Calu3 (cell line): ENCODE data around the gene PPM1H. TPM values are rescaled to one million over a fixed set of nuclear protein-coding genes. Genes with fewer than 3 reads are reported as not detected.

Experiments used
- BruUV-seq: library from RNA; stranded (reverse); fragments of 400-500 nt; replicated peaks from 2 replicates; lab custom pipeline; 2021; lab: Mats Ljungman, UMichigan
- CTCF ChIA-PET: fragments of 300-600 bp; sonication (Branson Sonifier 250); formaldehyde crosslinking; loops from one replicate; lab custom pipeline; 2022; ENCODE audit warnings: antibody characterized with exemption; lab: Charles Lee
- DNase-seq: peaks from one replicate; pipeline ENCODE4 v3.0.0; 2022
- H3K27ac Mint-ChIP-seq: one replicate; pipeline ENCODE4 v1.8.0; 2022; ENCODE audit warnings: mixed read lengths; ENCODE audit not compliant: unreplicated experiment
- H3K27me3 Mint-ChIP-seq: one replicate; pipeline ENCODE4 v1.8.0; 2022; ENCODE audit warnings: mixed read lengths; ENCODE audit not compliant: unreplicated experiment
- H3K36me3 Mint-ChIP-seq: one replicate; pipeline ENCODE4 v1.8.0; 2022; ENCODE audit warnings: mild to moderate bottlenecking, moderate library complexity, mixed read lengths; ENCODE audit not compliant: insufficient read depth, unreplicated experiment
- H3K4me1 Mint-ChIP-seq: one replicate; pipeline ENCODE4 v1.8.0; 2022; ENCODE audit warnings: mild to moderate bottlenecking, low read depth, mixed read lengths; ENCODE audit not compliant: unreplicated experiment
- H3K4me3 Mint-ChIP-seq: one replicate; pipeline ENCODE4 v1.8.0; 2022; ENCODE audit warnings: mild to moderate bottlenecking, low read depth, moderate library complexity, mixed read lengths; ENCODE audit not compliant: unreplicated experiment
- H3K9me3 Mint-ChIP-seq: one replicate; pipeline ENCODE4 v1.8.0; 2022; ENCODE audit warnings: low read depth, mixed read lengths; ENCODE audit not compliant: unreplicated experiment
- intact Hi-C: fragments of 100-400 bp; cut with micrococcal nuclease; formaldehyde crosslinking; loops from one replicate; pipeline ENCODE4 v1.10.0; 2022; ENCODE audit not compliant: unreplicated experiment
- total RNA-seq: library from RNA; stranded (reverse); gene quantifications from 2 replicates; pipeline ENCODE4 v1.2.3, GENCODE V29; 2022
- TF ChIP-seq, protein P1 (sequence below): fragments of 200-600 bp; IDR thresholded peaks from one replicate; pipeline ENCODE4 v1.8.0; 2022; ENCODE audit warnings: antibody characterized with exemption; ENCODE audit not compliant: unreplicated experiment

PPM1H gene
- total RNA-seq, 1 experiment from 2014 or later, result 36.7 TPM

DNA sequence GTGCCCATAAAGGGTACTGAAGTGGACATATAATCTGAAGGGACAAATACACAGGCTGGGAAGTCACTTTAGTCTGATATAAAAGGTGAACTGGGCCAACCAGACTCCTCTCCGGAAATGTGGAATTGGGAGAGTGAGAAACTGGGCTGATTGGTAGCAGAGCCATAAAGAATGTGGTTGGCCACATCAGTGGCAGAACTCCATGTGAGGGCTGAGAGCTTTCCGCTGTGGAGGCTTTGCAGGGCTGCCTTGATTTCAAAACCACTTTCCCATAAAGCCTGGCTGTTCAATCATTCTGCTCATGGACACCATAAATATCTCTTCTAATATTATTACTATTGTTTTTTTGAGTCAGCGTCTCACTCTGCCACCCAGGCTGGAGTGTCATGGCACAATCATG is 248.0 kb downstream of the PPM1H start:
- Mint-ChIP-seq H3K36me3 (peaks cover 13% of the 10 kb centered on the region), H3K4me1 (no peaks in the 10 kb centered on the region), H3K9me3 (no peaks in the 10 kb centered on the region), H3K27ac (no peak overlapping the region), H3K27me3 (no peaks in the 10 kb centered on the region), H3K4me3 (no peak overlapping the region)
- intact Hi-C loops, result no loop called here
- no TSS peak for BruUV-seq
- DNase-seq, result no peak
- TF ChIP-seq, protein P1, sequence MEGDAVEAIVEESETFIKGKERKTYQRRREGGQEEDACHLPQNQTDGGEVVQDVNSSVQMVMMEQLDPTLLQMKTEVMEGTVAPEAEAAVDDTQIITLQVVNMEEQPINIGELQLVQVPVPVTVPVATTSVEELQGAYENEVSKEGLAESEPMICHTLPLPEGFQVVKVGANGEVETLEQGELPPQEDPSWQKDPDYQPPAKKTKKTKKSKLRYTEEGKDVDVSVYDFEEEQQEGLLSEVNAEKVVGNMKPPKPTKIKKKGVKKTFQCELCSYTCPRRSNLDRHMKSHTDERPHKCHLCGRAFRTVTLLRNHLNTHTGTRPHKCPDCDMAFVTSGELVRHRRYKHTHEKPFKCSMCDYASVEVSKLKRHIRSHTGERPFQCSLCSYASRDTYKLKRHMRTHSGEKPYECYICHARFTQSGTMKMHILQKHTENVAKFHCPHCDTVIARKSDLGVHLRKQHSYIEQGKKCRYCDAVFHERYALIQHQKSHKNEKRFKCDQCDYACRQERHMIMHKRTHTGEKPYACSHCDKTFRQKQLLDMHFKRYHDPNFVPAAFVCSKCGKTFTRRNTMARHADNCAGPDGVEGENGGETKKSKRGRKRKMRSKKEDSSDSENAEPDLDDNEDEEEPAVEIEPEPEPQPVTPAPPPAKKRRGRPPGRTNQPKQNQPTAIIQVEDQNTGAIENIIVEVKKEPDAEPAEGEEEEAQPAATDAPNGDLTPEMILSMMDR, result no peak
- CTCF ChIA-PET, result no interaction called here

DNA sequence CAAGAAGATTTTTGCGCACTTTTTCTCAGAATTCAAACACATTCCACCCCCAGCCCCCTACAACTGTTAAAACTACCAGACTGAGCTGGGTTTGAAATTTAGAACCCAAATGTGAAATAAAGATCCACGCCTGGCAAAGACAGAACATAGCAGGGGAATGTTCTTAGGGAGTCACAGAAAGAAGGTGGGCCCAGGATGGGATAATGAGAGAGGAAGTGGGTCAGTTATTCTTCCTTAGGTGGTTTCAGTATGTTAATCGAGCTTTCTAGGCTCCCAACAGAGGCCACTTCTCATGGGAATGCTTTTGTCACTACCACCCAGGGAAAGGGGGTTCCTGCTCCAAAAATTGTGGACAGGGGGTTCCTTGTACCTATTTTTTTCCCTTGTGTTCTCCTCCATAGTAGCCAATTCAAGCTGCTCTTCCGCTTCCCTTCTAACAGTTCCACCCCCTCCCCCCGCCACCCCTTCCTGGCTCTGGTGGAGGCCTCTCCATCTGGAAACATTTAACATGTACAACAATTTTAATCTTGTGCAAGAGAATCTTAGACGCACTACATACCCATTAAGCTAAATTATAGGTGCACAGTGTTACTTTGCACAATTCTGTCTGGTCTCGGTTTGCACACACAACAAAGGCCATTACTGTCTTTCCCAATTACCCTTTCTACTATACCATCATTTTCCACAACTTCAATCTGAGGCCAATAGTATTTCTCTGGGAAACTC is 250.2 kb downstream of the PPM1H start:
- Mint-ChIP-seq H3K4me3 (no peak overlapping the region), H3K9me3 (no peaks in the 10 kb centered on the region), H3K4me1 (no peaks in the 10 kb centered on the region), H3K27me3 (no peaks in the 10 kb centered on the region), H3K36me3 (peaks cover 8% of the 10 kb centered on the region), H3K27ac (no peak overlapping the region)
- DNase-seq, result no peak
- no TSS peak for BruUV-seq
- CTCF ChIA-PET, result no interaction called here
- TF ChIP-seq, protein P1, result no peak
- intact Hi-C loops, result no loop called here

DNA sequence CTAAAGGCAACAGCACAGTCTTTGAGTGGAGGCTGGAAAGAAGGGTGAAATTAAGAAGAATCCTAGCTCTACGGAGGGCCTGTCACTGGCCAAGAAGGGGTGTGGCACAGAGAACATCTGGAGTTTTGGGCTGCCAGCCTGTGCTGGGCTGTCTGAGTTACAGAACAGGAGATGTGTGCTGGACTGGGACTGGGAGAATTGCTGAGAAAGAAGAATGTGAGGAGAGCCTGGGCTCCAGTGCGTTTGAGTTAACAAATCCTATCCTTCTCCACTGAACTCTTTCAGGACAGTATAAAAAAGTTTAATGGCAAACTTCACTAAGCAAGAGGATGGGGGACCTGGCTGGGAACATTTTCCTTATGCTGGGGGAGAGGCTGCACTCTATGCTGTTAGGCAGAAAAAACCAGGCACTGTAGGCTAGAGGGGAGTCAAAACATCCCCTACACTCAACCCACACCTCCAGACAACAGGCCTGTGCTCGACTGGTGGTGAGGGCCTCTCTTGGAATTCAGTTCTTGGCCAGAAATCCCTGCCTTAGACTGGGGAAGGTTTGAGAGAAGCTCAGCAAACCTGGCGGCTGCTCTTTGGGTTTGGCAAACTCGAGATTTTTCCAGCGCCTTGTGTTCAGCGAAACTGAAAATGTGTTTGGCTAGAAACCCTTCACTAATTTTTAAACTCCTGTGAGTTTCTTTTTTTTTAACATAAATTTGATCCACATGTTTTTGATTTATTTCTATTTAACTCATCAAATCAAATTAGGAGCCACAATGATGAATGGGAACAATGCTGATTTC is 251.0 kb downstream of the PPM1H start:
- CTCF ChIA-PET, result no interaction called here
- no peaks in the 10 kb centered on the region for H3K4me1 Mint-ChIP-seq
- no TSS peak for BruUV-seq
- H3K27me3 Mint-ChIP-seq, result no peaks in the 10 kb centered on the region
- DNase-seq, result no peak
- intact Hi-C loops, result no loop called here
- no peak overlapping the region for H3K27ac Mint-ChIP-seq
- no peak overlapping the region for H3K4me3 Mint-ChIP-seq
- no peaks in the 10 kb centered on the region for H3K9me3 Mint-ChIP-seq
- TF ChIP-seq, protein P1, result no peak
- H3K36me3 Mint-ChIP-seq, result peaks cover 6% of the 10 kb centered on the region

DNA sequence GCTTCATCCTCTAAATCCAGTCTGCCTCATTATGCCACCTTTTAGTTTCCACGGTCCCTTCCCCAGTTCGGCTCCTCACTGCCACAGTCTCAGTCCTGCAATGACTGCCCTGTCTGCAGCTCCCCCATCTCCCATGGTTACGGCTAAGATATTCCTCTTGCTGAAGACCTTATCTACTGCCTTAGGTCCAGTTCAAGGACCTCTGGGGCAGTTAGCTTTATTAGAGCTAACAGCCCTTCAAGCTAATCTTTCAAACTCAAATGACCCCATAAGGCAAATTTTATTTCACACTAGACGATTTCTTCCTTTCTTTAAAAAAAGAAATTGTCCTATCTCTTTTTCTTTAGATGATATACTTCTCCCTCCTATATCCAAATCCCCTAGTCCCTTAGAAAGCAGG is 253.6 kb downstream of the PPM1H start:
- intact Hi-C loops, result no loop called here
- no peaks in the 10 kb centered on the region for H3K27me3 Mint-ChIP-seq
- BruUV-seq, result no TSS peak
- no peaks in the 10 kb centered on the region for H3K9me3 Mint-ChIP-seq
- H3K27ac Mint-ChIP-seq, result no peak overlapping the region
- DNase-seq, result no peak
- H3K4me3 Mint-ChIP-seq, result no peak overlapping the region
- no peaks in the 10 kb centered on the region for H3K4me1 Mint-ChIP-seq
- H3K36me3 Mint-ChIP-seq, result no peaks in the 10 kb centered on the region
- TF ChIP-seq, protein P1, result no peak
- CTCF ChIA-PET, result no interaction called here
